GM21786 (cell line): ENCODE results near the gene PRTG.
"Not testable (repeated sequence)": the region's sequence is repeated elsewhere in the genome, so short reads cannot be mapped to it uniquely, and the experiment has no call there.

Experiments
- ATAC-seq: cut with Tn5 transposase; IDR thresholded peaks from one replicate; pipeline ENCODE4 v1.9.1; 2021; ENCODE audit not compliant: unreplicated experiment

The PRTG gene

GRCh38 chr15:55649058-55649423, 93.9 kb downstream of the PRTG start:
- ATAC-seq = no peak

DNA sequence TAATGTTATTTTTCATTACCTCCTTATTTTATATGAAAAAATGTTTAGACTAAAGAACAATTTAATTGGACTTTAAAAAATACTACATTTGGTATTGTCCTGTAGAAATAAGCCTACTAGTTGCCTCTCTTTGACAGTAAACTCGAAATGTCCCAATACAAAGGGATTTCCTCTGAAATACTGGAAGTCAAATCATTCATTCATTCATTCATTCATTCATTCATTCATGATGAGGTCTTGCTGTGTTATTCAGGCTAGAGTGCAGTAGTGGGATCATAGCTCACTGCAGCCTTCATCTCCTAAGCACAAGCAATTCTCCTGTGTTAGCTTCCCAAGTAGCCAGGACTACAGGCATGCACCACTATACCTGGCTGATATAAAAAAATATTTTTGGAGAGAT, 104.2 kb downstream of the PRTG start:
- ATAC-seq = no peak

DNA sequence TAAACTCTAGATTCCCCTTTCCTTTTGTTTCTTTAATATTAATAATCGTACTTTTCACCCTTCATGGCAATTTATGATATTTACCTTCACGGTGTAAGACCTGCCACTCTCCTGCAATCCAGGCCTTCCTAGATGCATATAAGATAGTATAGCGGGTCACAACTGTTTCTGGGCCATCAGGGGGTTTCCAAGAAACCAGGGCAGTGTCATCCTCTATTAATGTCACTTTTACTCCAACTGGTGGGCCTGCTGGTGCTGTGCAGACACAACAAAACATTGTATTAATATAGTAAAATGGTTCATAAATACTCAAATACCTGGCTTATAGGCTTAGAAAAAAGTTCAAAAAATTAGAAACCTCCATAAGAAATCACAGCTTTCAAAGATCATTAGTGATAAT, 105.9 kb downstream of the PRTG start:
- no peak for ATAC-seq

GRCh38 chr15:55633731-55634130, 109.2 kb downstream of the PRTG start:
- no peak for ATAC-seq

- no peak for ATAC-seq
Observed at GRCh38 chr15:55632434-55632833, 110.5 kb downstream of the PRTG start.

GRCh38 chr15:55630858-55631257, 112.1 kb downstream of the PRTG start:
- ATAC-seq = no peak

DNA sequence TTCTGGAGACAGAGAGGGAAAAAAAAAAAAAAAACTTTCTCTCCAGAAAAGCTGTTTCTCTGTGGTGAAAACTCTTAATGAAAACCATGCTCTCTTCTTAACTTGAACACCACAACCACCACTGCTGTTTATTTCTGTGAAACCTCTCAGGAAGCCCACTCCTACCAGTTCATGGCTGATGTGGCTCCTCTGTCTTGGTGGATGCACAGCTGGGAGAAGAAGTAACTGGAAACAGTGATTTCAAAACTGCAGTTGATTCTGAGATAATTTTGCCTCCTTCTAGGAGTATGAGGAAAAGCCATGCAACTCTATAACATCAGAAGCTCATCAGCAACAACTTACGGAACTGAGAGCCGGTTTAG, 114.6 kb downstream of the PRTG start:
- no peak for ATAC-seq

DNA sequence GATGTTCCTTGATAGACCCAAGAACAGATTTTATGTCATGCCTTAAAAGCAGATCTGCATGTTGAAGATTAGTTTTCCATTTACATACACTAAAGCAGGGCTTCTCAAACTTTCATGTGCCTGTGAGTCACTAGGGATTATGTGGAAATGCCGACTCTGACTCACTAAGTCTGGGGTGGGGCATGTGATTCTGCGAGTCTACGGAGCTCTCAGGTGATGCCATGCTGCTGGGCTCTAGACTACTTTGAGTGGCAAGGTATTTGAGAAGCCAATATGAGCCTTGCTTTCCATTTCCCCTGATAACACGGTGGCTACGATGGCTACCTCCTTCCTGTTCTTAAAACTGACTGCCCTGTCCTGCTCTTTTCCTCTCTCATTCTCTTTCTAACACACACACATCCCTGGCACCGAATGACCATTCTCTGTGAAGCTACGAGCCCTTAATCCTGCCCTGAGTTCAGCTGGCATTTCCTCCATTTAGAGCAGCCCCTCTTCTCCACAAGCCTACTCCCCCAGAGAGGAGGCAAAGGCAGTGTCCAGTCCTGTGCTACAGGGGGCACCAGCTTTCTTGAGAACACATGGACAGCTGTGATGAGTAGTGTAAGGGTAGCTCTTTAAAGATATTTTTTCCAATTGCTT, 115.1 kb downstream of the PRTG start:
- no peak for ATAC-seq

DNA sequence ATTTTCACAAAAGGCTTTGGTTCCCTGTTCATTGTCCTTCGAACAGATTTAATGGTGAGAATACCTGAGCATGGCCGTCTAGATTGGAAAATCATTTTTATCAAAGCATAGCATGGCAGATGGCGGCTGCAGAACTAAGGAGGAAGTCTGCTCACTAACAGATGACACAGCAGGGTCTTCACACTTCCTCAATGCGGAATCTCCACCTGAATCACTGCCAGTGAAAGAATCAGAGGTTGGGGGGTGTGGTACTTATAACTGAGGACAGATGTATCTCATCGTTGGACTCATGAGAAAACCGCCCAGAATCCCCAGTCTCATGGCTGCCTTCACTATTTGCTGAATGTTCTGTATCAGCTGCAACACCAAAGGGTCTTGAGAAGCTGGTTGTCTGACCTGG, 123.2 kb downstream of the PRTG start:
- no peak for ATAC-seq

GRCh38 chr15:55618387-55618786, 124.6 kb downstream of the PRTG start:
- no peak for ATAC-seq

DNA sequence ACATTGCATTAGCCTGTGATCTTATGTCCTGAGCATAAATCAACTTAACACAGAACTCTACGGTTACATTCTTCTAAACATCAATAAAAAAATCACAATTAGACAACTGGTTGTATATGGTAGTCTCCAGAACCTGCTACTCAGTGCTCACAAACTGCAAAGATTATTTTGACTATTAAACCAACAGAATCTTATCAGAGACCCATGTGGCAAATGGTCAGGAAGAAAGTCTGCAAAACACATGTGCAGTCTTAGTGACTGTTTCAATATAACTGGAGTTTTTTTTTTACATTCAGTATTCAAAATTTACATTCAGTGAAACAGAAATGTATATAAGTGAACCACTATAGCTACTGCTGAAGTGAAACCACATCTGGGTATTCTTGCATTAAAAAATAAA, 127.5 kb downstream of the PRTG start:
- no peak for ATAC-seq

DNA sequence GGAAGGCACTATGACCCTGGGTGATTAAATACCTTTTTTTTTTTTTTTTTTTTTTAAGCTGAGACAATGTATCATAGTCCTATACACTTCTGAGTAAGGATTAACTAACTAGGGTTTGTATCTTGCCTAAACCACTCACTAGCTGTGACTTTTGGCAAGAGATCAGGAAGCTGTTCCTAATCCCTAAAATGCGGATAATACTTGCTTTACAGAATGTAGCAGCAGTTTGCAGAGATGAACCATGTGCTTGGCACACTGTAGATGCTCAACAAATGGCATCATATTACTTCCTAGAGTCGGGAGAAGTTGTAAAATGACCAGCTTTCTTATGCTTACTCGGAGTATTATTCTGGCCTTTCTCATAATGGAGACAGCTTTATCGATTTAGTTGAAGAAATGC, 129.2 kb downstream of the PRTG start:
- no peak for ATAC-seq

DNA sequence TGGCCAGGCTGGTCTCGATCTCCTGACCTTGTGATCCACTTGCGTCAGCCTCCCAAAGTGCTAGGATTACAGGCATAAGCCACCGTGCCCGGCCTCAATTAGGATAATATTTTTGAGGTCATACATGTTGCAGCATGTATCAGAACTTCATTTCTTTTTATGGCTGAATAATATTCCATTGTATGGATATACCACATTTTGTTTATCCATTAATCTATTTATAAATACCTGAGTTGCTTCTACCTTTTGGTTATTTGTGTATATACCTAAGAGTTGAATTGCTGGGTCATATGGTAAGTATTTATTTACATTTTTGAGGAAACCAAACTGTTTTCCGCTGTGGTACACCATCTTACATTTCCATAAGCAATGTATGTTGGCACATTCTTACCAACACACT, 136.7 kb downstream of the PRTG start:
- no peak for ATAC-seq

GRCh38 chr15:55601374-55601773, 141.6 kb downstream of the PRTG start:
- no peak for ATAC-seq

GRCh38 chr15:55599439-55599838, 143.5 kb downstream of the PRTG start:
- no peak for ATAC-seq

GRCh38 chr15:55593019-55593418, 149.9 kb downstream of the PRTG start:
- ATAC-seq = not testable (repeated sequence)

GRCh38 chr15:55590788-55591187, 152.2 kb downstream of the PRTG start:
- ATAC-seq = no peak

GRCh38 chr15:55589287-55589686, 153.7 kb downstream of the PRTG start:
- ATAC-seq = no peak

DNA sequence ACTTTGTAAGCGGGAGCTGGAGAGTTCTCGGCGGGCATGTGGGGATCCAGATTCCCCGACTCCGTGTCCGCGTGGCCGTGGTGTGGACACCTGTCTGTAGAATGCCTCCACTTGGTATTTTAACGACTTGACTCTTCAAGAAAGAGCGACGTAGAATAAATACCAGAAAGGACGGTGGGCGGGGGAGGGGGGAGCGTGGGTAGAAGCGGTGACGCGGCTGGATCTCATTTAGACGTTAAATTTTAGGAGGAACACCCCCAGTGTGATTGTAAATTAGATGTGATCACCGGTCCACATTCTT, 154.2 kb downstream of the PRTG start:
- ATAC-seq = no peak

DNA sequence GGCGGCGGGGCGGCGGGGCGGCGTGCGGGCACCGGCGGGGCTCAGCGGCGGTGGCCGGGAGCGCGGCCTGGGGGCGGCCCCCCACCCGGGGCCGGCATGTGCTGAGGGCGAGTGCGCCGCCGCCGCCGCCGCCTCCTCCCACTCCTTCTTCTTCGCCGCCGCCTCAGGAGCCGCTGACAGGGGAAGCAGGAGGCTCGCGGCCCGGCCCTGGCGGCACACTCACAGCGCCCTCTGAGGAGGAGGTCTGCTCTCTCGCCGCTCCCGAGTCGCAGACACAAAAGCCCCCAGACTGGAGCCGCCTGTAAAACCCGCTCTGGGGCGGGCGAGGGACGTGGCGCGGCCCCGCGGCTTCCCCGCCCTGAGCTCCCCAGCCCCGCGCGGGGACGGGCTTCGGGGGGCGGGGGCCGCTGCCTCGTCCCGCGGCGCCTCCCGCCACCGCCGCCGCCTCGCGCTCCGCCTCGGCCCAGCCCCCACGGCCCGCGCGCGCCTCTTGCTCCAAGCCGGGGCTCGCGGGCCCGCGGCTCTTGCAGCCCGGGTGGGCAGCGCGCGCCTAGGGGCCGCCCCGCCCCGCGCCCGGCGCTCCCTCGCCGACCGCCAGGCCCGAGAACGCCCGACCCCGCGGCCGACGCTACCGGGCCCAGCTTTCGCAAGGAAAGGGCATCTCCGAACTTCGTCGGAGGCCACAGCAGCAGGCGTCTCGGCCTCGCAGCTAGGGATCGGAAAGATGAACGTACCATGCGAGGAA, 154.7 kb downstream of the PRTG start, which contains the start of gene PYGO1:
TSS of gene PYGO1 (minus strand) at position 276 of the 745 bp plus-strand sequence. CDS start 462 bp downstream, outside the sequence.
- peak; percentile 63 for ATAC-seq

DNA sequence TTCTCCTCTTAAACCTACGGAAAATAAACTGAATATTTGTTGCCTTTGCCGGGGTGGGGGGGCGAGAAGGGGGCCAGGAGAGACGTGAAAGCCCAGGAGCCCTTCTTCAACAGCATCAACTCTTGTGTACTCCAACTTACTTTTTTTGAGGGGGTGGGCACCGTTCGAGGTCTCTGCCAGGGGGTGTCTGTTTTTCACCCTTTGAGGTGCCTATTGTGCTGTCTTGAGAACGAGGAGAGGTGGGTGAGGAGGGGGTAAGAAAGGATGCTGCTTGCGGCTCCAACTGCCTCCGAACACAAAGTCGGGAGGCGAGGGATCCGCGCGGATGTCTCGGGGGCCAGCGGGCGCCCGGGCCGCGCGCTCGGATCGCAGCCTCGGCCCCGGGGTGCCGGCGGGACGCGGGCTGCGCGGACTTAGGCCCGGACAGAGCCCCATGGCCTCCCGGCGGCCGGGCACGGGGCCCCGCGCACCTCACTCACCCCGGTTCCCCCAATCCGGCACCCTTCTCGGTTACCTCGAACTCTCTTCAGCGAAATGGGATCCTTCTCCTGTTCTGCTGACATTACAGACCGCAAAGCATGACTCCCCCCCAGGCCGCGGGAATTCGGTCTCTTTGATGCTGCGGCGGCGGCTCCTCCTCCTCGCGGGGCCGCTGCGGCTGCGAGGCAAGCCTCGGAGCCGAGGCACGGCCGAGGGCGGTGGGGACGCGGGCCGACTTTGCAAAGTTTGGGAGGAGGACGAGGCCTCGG, 155.5 kb downstream of the PRTG start:
- peak; percentile 30 for ATAC-seq

- no peak for ATAC-seq
Observed at GRCh38 chr15:55586808-55587207, 156.1 kb downstream of the PRTG start.
